Eye (tissue), 1 donor: ENCODE results near the gene CPLX1.
"Not testable (repeated sequence)": the region's sequence is repeated elsewhere in the genome, so short reads cannot be mapped to it uniquely, and the experiment has no call there.

Experiments used
- DNase-seq: peaks from one replicate; pipeline ENCODE4 v3.0.0-alpha.2; 2015

The CPLX1 gene

DNA sequence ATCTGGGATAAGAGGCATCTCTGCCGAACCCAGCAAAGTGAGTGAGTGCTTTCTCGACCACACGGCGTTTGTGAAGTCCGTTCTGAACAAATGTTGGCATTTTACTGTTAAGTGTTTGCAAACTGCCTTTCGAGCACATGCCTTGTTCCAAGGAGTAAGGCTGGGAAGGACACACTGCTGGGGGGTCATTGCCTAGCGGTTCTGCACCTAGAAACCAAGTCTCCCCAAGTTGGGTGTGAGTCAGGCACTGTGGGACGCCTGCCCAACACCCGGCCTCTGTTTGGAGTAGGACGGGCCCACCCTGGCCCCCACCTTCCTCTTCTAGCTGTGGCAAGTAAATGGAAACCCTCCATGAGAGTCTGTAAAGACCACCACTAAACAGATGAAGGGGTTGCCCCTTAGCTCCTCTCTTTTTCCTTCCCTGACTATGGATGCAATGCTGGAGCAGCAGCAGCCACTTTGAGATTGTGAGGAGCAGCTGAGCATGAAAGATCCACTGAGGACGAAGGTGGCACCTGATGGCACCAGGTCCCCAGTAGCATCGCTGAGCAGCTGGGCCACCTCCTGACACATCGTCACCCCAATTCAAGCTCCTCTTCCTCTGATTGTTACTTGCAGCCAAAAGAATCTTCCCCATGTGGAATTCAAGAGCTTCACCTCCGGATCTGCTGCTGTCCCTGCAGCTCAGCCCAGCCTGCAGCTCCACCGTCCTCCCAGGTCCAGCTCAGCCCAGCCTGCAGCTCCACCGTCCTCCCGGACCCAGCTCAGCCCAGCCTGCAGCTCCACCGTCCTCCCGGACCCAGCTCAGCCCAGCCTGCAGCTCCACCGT lies 6.3 kb downstream of the CPLX1 start:
- DNase-seq: no peak

DNA sequence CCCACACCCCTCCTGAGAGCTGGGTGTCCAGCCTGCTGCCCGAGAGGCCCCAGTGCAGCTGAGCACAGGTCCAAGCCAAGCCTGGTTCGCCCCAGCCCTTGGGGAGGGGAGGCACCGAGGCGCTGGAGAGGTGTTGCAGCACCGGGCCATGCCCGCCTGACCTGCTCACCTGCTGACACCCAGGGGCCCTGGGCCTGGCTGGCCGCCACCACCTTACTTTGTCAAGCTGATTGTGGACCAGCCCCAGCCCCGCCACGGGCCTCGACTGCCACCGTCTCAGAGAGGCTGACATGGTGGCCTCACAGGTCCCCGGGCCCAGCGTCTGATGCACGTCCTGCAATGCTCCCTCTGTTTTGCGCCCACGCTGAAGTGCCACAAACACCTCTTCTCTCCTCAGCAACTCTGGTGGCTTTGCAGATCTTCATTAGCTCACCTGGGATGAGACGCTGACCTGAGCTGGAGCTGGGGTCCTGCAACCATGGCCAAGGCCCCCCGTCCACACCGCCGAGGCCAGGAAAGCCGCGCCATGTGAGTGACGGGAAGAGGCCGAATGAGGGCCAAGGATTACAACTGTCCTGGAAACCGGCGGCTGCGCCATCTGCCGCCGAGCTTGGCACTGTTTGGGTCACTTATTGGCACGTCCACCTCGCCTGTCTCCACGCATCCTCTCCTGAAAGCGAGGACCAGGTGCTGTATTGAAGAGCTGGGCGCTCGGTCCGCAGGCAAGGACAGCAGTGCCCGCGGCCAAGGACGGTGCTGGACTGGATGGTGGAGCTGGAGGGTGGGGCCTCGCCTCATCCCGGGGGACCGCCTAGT lies 7.6 kb downstream of the CPLX1 start:
- DNase-seq: no peak

- no peak for DNase-seq
Measured at GRCh38 chr4:815464-816146, 10.3 kb downstream of the CPLX1 start.

DNA sequence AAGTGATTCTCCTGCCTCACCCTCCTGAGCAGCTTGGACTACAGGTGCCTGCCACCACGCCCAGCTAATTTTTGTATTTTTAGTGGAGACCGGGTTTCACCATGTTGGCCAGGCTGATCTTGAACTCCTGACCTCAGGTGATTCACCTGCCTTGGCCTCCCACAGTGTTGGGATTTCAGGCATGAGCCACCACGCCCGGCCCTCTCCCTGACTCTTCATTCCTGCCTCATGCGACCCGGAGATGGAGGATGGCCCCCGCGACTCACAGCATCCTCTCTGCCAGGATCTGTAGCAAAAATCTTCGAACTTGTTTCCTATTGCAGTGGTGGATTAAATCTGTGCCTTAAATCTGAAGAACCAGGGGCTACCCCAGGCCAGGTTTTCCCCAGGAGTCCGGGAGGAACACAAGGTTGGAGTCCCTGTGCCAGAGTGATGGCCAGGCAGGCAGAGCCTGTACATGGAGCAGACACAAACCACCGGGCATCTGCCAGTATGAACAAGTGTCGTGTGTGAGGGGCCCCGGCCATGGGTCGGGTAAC lies 11.5 kb downstream of the CPLX1 start:
- no peak for DNase-seq

DNA sequence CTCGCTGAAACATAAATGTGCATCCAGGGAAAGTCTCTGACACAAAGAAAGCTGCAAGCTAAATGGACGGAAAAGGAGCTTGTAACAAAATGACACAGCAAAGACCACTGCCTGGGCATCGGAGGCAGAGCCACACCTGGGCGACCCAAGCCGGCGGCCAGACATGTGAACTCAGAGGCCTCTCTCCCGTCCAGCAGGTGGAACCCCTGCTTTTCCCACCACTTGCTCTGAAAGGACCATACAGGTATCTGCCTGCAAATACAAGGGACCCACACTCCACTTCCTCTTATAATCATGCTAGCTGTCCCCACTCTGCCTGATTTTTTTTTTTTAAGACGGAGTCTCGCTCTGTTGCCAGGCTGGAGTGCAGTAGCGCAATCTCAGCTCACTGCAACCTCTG lies 12.0 kb downstream of the CPLX1 start:
- no peak for DNase-seq

DNA sequence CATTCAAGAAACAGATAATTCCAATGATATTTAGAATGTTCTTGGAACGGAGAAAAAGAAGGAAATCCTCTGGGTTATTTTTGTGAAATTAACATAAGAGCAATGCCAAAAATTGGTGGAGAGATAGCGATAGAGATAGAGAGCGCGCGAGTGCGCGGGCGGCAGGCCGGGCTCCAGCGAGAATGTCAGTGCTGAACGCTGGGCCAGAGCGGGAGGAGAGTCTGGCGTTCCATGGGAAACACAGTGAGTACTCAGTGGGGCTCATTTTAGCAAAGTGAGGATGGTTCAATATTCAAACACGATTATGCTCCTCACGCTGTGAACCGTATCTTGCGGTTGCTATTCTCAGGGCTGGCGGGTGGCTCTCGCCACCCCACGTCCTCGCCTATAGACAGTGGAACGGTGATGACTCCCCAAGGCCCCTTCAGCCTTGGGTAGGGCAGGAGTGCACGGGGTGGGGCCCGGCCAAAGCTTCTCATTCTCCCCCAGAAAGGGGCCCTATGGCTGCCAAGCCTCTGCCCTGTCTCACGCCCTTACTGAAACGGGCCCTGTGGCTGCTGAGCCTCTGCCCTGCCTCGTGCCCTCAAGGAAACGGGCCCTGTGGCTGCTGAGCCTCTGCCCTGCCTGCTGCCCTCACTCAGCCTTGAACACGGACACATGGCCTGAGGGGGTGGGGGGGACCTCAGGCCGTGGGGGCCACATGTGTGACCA lies 16.9 kb downstream of the CPLX1 start:
- DNase-seq: no peak

DNA sequence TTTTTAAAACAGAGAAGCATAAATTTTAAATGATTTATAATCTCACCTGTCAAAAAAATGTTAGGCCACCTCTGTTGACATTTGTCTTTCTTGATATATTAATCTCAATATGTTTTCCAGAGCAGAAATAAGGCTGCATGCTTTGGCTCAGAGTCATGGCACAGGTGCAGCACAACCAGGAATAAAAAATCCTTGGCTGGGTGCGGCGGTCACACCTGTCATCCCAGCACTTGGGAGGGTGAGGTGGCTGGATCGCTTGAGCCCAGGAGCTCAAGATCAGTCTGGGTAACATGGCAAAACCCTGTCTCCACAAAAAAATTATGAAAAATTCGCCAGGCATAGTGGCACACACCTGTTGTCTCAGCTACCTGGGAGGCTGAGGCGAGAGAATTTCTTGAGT lies 18.1 kb downstream of the CPLX1 start:
- DNase-seq: no peak

DNA sequence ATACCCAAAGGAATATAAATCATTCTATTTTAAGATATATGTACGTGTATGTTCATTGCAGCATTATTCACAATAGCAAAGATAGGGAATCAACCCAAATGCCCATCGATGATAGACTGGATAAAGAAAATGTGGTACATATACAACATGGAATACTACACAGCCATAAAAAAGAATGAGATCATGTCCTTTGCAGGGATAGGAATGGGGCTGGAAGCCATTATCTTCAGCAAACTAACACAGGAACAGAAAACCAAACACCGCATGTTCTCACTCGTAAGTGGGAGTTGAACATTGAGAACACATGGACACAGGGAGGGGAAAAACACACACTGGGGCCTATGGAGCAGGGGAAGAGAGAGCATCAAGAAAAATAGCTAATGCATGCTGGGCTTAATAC lies 18.9 kb downstream of the CPLX1 start:
- not testable (repeated sequence) for DNase-seq

DNA sequence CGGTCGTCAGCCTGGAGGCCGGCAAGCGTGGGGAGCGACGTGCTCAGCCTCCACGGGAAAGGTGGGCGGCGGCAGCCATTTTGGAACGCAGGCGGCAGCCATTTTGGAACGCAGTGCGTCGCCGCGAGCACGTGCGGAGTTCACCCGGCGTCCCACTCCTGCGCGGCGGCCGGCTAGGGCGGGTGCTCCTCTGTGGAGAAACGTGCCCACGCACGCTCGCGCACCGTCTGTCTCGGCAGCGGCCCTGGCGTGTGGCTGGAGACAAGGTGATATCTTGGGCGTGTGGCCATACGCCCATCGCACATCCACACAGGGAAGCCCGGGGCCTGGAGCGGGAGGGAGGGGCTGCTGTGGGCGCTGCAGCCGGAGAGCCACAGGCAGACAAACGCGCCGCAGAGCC lies 21.1 kb downstream of the CPLX1 start:
- no peak for DNase-seq

GRCh38 chr4:803884-804283 lies 22.0 kb downstream of the CPLX1 start:
- no peak for DNase-seq

GRCh38 chr4:801436-802124 lies 24.3 kb downstream of the CPLX1 start:
- DNase-seq: no peak

DNA sequence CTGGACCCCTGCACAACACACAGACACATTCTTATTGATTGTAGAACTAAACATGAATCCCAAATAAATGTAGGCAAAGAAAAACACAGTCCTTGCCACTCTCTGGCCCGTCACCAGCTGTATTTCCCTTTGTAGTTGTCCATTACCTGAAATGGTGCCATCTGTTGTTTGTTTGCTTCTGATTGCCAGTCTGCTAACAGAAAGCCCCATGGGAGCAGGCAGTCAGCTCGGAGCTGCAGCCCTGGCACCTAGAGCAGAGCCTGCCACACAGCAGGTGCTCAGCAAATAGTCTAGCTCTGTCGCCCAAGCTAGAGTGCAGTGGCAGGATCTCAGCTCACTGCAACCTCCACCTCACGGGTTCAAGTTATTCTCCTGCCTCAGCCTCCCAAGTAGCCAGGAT lies 28.9 kb downstream of the CPLX1 start:
- DNase-seq: no peak

- DNase-seq: no peak
Measured at GRCh38 chr4:796206-796605, 29.7 kb downstream of the CPLX1 start.

DNA sequence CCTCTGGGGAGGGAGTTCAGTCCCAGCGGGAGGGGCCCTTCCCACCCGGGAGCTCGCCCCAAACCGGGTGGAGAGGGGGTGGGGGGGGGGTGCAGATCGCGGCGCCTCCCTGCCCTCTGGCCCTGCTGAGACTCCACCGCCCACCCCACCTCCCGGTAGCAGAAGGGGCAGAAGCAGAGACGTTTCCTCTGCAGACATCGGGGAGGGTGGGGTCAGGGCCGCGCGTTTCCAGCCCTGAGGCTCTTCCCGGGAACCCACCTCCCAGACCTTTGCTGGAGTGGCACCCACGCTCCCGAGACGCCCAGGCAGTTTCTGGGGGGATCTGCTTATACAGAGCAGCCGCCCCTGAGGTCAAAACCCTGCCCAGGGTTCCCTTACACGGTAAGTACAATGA lies 30.2 kb downstream of the CPLX1 start:
- no peak for DNase-seq

- peak; percentile 33 for DNase-seq
Measured at GRCh38 chr4:794900-795725, 30.8 kb downstream of the CPLX1 start.

- no peak for DNase-seq
Measured at GRCh38 chr4:793941-794621, 31.8 kb downstream of the CPLX1 start.

- DNase-seq: no peak
Measured at GRCh38 chr4:793093-793861, 32.7 kb downstream of the CPLX1 start.

DNA sequence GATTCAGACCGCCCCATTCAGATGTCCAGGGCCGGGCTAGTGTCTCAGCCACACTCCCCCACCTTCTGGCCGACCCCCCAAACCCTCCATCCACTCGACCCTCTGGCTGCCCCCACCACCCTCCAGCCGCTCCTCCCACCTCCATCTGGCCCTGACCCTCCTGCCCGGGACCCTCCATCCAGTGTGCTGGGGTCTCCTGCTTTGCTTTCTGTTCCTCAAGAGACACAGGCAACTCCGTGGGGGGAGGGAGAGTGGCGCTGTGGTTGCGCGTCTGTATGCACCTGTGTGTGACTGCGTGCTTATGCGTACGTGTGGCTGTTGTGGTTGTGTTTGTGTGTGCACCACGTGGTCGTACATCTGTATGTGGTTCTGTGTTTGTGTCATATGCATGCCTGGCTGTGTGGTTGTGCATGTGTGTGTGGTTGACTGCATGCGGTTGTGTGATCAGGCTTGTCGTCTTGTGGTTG lies 33.3 kb downstream of the CPLX1 start:
- DNase-seq: peak; percentile 40

GRCh38 chr4:791898-792625 lies 33.9 kb downstream of the CPLX1 start:
- DNase-seq: peak; percentile 77
